DOHH2 (cell line): ENCODE data around the gene S100G.

Source experiments
- H3F3A ChIP-seq: fragments of 200-600 bp; sonication (generic), shearing (Covaris generic); 2 replicates; pipeline ENCODE4 v1.6.0; 2016; ENCODE audit warnings: antibody characterized with exemption, mild to moderate bottlenecking; ENCODE audit not compliant: control insufficient read depth, insufficient read depth
- H3K27ac ChIP-seq: fragments of 200-600 bp; sonication (generic); 2 replicates; pipeline ENCODE4 v1.5.1; 2014; ENCODE audit warnings: low read depth, mild to moderate bottlenecking, low read length, moderate library complexity
- H3K27me3 ChIP-seq: fragments of 200-600 bp; sonication (generic); 2 replicates; pipeline ENCODE4 v1.6.1; 2014; ENCODE audit warnings: mild to moderate bottlenecking, low read length, mixed read lengths; ENCODE audit not compliant: control insufficient read depth
- H3K36me3 ChIP-seq: fragments of 200-600 bp; sonication (generic); 2 replicates; pipeline ENCODE4 v1.6.1; 2014; ENCODE audit warnings: mild to moderate bottlenecking, low read length, moderate library complexity, mixed read lengths; ENCODE audit not compliant: control insufficient read depth
- H3K4me1 ChIP-seq: fragments of 200-600 bp; sonication (generic); 2 replicates; pipeline ENCODE4 v1.6.1; 2014; ENCODE audit warnings: mild to moderate bottlenecking, low read length, mixed read lengths; ENCODE audit not compliant: control insufficient read depth
- H3K4me2 ChIP-seq: fragments of 200-600 bp; sonication (generic); 2 replicates; pipeline ENCODE4 v1.6.0; 2014; ENCODE audit warnings: mild to moderate bottlenecking, low read length, moderate library complexity
- H3K4me3 ChIP-seq: fragments of 200-600 bp; sonication (generic); 2 replicates; pipeline ENCODE4 v1.5.1; 2014; ENCODE audit warnings: mild to moderate bottlenecking, low read length, mixed read lengths
- H3K79me2 ChIP-seq: fragments of 200-600 bp; sonication (generic); 2 replicates; pipeline ENCODE4 v1.6.1; 2014; ENCODE audit warnings: mild to moderate bottlenecking, low read length, mixed read lengths; ENCODE audit not compliant: control insufficient read depth
- H3K9me2 ChIP-seq: fragments of 200-600 bp; sonication (generic); replicated peaks from 2 replicates; pipeline ENCODE4 v1.6.1; 2014; ENCODE audit warnings: mild to moderate bottlenecking, low read length, mixed read lengths; ENCODE audit not compliant: control insufficient read depth
- H3K9me3 ChIP-seq: fragments of 200-600 bp; sonication (generic); 2 replicates; pipeline ENCODE4 v1.6.1; 2014; ENCODE audit warnings: antibody characterized with exemption, low read length, mixed read lengths; ENCODE audit not compliant: control insufficient read depth, insufficient read depth
- H4K20me1 ChIP-seq: fragments of 200-600 bp; sonication (generic); 2 replicates; pipeline ENCODE4 v1.6.0; 2014; ENCODE audit warnings: low read depth, mild to moderate bottlenecking, antibody characterized with exemption, low read length, moderate library complexity; ENCODE audit not compliant: control insufficient read depth, insufficient read depth
- CTCF ChIP-seq: fragments of 200-600 bp; sonication (generic); IDR thresholded peaks from one replicate; pipeline ENCODE4 v1.5.1; 2014; ENCODE audit warnings: antibody characterized with exemption, mild to moderate bottlenecking, low read depth, low read length; ENCODE audit not compliant: poor library complexity, severe bottlenecking
- EZH2phosphoT487 ChIP-seq: fragments of 200-600 bp; sonication (generic); IDR thresholded peaks from 2 replicates; pipeline ENCODE4 v1.6.1; 2017; ENCODE audit warnings: borderline replicate concordance, mild to moderate bottlenecking, antibody characterized with exemption, low read length, moderate library complexity, mixed read lengths

Gene S100G

DNA sequence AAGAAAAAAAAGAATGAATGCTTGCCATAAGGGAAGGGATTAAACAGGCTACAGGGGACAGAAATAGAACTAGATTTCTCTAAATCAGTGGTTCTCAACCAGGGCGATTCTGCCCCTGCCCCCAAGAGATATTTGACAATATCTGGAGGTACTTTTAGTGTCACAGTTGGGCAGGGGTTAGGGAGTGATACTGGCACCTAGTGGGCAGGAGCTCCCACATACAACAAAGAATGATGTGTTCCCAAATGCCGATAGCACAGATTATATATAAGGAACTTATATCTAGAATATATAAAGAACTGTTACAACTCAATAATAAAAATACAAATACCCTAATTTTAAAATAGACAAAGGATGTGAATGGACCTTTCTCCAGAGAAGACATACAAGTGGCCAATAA lies 14.7 kb downstream of the S100G start:
- H3K4me2 ChIP-seq = no peak overlapping the region
- H3K4me3 ChIP-seq = no peak overlapping the region
- no peaks in the 10 kb centered on the region for H3K9me3 ChIP-seq
- H3K79me2 ChIP-seq = no peaks in the 10 kb centered on the region
- TF ChIP-seq EZH2phosphoT487 (no peak), CTCF (no peak)
- H3F3A ChIP-seq = no peaks in the 10 kb centered on the region
- no peaks in the 10 kb centered on the region for H3K4me1 ChIP-seq
- no peaks in the 10 kb centered on the region for H4K20me1 ChIP-seq
- peaks cover 31% of the 10 kb centered on the region; the same call in 1 of the 2 replicates for H3K36me3 ChIP-seq
- H3K9me2 ChIP-seq = no peaks in the 10 kb centered on the region
- H3K27ac ChIP-seq = no peak overlapping the region
- no peaks in the 10 kb centered on the region for H3K27me3 ChIP-seq

DNA sequence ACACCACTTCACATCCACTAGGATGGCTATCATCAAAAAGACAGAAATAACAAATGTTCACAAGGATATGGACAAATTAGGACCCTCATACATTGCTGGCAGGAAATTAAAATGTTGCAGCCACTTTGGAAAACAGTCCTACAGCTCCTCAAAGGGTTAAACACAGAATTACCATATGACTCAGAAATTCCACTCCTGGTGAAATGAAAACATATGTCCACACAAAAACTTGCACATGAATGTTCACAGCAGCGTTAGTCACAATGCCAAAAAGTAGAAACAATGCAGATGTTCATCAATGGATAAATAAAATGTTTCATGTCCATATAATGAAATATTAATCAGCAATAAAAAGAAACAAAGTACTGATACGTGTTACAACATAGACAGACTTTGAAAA lies 15.1 kb downstream of the S100G start:
- no peak overlapping the region for H3K4me3 ChIP-seq
- TF ChIP-seq EZH2phosphoT487 (no peak), CTCF (no peak)
- no peak overlapping the region for H3K27ac ChIP-seq
- H3K4me2 ChIP-seq = no peak overlapping the region
- H3F3A ChIP-seq = no peaks in the 10 kb centered on the region
- no peaks in the 10 kb centered on the region for H3K79me2 ChIP-seq
- no peaks in the 10 kb centered on the region for H4K20me1 ChIP-seq
- no peaks in the 10 kb centered on the region for H3K9me2 ChIP-seq
- H3K9me3 ChIP-seq = no peaks in the 10 kb centered on the region
- H3K36me3 ChIP-seq = peaks cover 36% of the 10 kb centered on the region
- H3K27me3 ChIP-seq = no peaks in the 10 kb centered on the region
- no peaks in the 10 kb centered on the region for H3K4me1 ChIP-seq

DNA sequence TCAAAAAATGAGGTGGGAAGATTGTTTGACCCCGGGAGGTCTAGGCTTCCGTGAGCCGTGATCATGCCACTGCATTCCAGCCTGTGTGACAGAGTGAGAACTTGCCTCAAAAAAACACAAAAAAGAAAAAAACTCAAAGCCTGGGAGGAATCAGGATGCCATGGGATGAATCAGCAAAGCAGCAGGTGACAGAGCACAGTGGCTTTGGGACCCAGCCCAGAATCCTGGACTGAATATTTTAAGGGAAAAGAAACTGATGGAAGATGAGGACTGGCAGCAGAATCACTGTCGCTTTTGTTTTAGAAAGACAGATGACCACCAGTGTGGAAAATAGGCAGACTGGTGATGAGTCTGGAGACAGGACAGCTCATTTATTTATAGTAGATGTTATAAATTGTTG lies 16.6 kb downstream of the S100G start:
- no peak for TF ChIP-seq CTCF
- no peak for TF ChIP-seq EZH2phosphoT487
- Histone ChIP-seq H3F3A (no peaks in the 10 kb centered on the region), H3K9me2 (no peaks in the 10 kb centered on the region), H3K4me1 (no peaks in the 10 kb centered on the region), H3K27me3 (no peaks in the 10 kb centered on the region), H3K9me3 (no peaks in the 10 kb centered on the region), H3K79me2 (no peaks in the 10 kb centered on the region), H3K4me3 (no peak overlapping the region), H3K27ac (no peak overlapping the region), H4K20me1 (no peaks in the 10 kb centered on the region), H3K4me2 (no peak overlapping the region), H3K36me3 (peaks cover 45% of the 10 kb centered on the region)

DNA sequence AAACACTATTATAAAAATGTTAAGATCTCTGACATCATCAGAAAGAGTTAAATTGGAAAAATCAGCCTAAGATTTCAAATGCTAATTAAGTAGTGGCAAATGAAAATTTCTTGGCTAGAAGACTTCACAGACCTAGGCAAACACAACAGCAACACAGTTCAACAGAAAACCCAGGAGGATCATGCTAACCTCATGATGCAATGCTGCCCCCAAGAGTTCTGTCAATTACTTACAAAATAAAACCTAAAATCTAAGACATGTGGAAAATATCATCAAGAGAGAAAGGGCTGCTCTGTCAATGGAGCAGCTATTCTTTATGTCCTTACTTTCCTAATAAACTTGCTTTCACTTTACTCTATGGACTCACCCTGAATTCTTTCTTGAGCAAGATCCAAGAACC lies 21.0 kb downstream of the S100G start:
- H4K20me1 ChIP-seq = no peaks in the 10 kb centered on the region
- TF ChIP-seq CTCF (peak; percentile 31), EZH2phosphoT487 (no peak)
- H3F3A ChIP-seq = no peaks in the 10 kb centered on the region
- no peaks in the 10 kb centered on the region for H3K9me2 ChIP-seq
- H3K4me3 ChIP-seq = no peak overlapping the region
- no peak overlapping the region for H3K27ac ChIP-seq
- no peaks in the 10 kb centered on the region for H3K9me3 ChIP-seq
- peaks cover 42% of the 10 kb centered on the region for H3K36me3 ChIP-seq
- H3K27me3 ChIP-seq = no peaks in the 10 kb centered on the region
- no peaks in the 10 kb centered on the region for H3K4me1 ChIP-seq
- H3K79me2 ChIP-seq = no peaks in the 10 kb centered on the region
- no peak overlapping the region for H3K4me2 ChIP-seq
